HCT116 (cell line): ENCODE data around the gene USO1. TPM values are rescaled to one million over a fixed set of nuclear protein-coding genes. Genes with fewer than 3 reads are reported as not detected.

Experiments used
- ATAC-seq: fragments of 200-7000 bp; cut with Tn5 transposase; 2 replicates; pipeline ENCODE4 v1.9.1; 2020; ENCODE audit warnings: mild to moderate bottlenecking, moderate library complexity
- BruUV-seq: library from RNA; stranded (reverse); fragments of 400-500 nt; replicated peaks from 2 replicates; lab custom pipeline; 2021; lab: Mats Ljungman, UMichigan
- CTCF ChIA-PET: fragments of 300-600 bp; sonication (Branson Sonifier 250); formaldehyde crosslinking; loops from one replicate; lab custom pipeline; 2021; ENCODE audit warnings: antibody characterized with exemption; lab: Charles Lee
- POLR2A ChIA-PET: fragments of 300-600, 350-600 bp; sonication (Branson Sonifier 250); formaldehyde crosslinking; loops from one replicate; lab custom pipeline; 2021; ENCODE audit warnings: antibody characterized with exemption; lab: Charles Lee
- RAD21 ChIA-PET, 2 experiments: fragments of 300-600 bp; sonication (Branson Sonifier 250); formaldehyde crosslinking; loops; one replicate each; lab custom pipeline; 2023; ENCODE audit warnings: low total read pairs in 2 of 2; ENCODE audit not compliant: uncharacterized antibody in 2 of 2, unreplicated experiment in 2 of 2, low non-redundant PET in 1 of 2; lab: Charles Lee
- DNase-seq: peaks from one replicate; pipeline ENCODE4 v3.0.0-alpha.2; 2010; ENCODE audit warnings: low read depth, low spot score
- H2AFZ ChIP-seq: fragments of 200-600 bp; shearing (Covaris generic), sonication (generic); 2 replicates; pipeline ENCODE4 v1.6.1; 2017; ENCODE audit warnings: low read depth, mixed run types, mixed read lengths, antibody characterized with exemption, low read length; ENCODE audit not compliant: poor library complexity, severe bottlenecking
- H3K27ac ChIP-seq: 2 replicates; pipeline ENCODE4 v1.5.1; 2012; ENCODE audit warnings: low read depth, low read length
- H3K27me3 ChIP-seq: fragments of 200-600 bp; sonication (generic); 2 replicates; pipeline ENCODE4 v1.6.1; 2016; ENCODE audit warnings: mixed run types, low read length, mixed read lengths; ENCODE audit not compliant: insufficient read depth
- H3K36me3 ChIP-seq, 2 experiments: fragments of 200-500 bp in 1 of 2; fragments of 200-600 bp in 1 of 2; sonication (Bioruptor generic) in 1 of 2; sonication (generic) in 1 of 2; 2 replicates each; pipeline versions ENCODE4 v1.5.1 to v1.6.1; 2014 to 2016; ENCODE audit warnings: low read length in 2 of 2, inconsistent platforms in 1 of 2, mixed read lengths in 1 of 2, mixed run types in 1 of 2; ENCODE audit not compliant: insufficient read depth in 2 of 2, control insufficient read depth in 1 of 2
- H3K4me1 ChIP-seq, 2 experiments: fragments of 200-600 bp in 1 of 2; sonication (generic) in 1 of 2; 2 replicates each; pipeline versions ENCODE4 v1.5.1 to v1.6.1; 2012 to 2017; ENCODE audit warnings: low read length in 2 of 2, inconsistent platforms in 1 of 2, mild to moderate bottlenecking in 1 of 2, mixed read lengths in 1 of 2, mixed run types in 1 of 2, moderate library complexity in 1 of 2; ENCODE audit not compliant: insufficient read depth in 2 of 2, control insufficient read depth in 1 of 2
- H3K4me2 ChIP-seq: fragments of 200-600 bp; sonication (generic); 2 replicates; pipeline ENCODE4 v1.6.1; 2017; ENCODE audit warnings: mixed run types, low read length, mixed read lengths
- H3K4me3 ChIP-seq, 2 experiments: fragments of 200-600 bp in 1 of 2; sonication (generic) in 1 of 2; replicated peaks in 1 of 2; 2 replicates each; pipeline ENCODE4 v1.5.1; 2011 to 2016; ENCODE audit warnings: low read length in 2 of 2, control low read depth in 1 of 2, low read depth in 1 of 2, mild to moderate bottlenecking in 1 of 2, mixed read lengths in 1 of 2, mixed run types in 1 of 2
- H3K79me2 ChIP-seq: fragments of 200-600 bp; sonication (generic); 2 replicates; pipeline ENCODE4 v1.6.1; 2017; ENCODE audit warnings: mild to moderate bottlenecking, mixed run types, low read length, moderate library complexity, mixed read lengths; ENCODE audit not compliant: insufficient read depth
- H3K9ac ChIP-seq: fragments of 200-600 bp; sonication (generic); 2 replicates; pipeline ENCODE4 v1.6.1; 2016; ENCODE audit warnings: low read length, mixed read lengths
- H3K9me2 ChIP-seq: fragments of 200-600 bp; sonication (generic), shearing (Covaris generic); 2 replicates; pipeline ENCODE4 v1.6.1; 2017; ENCODE audit warnings: mixed run types, mild to moderate bottlenecking, moderate library complexity; ENCODE audit not compliant: insufficient read depth
- H3K9me3 ChIP-seq, 2 experiments: fragments of 200-500 bp in 1 of 2; fragments of 200-600 bp in 1 of 2; sonication (Bioruptor generic) in 1 of 2; sonication (generic) in 1 of 2; 2 replicates each; pipeline ENCODE4 v1.6.1; 2014 to 2017; ENCODE audit warnings: low read length in 2 of 2, mixed read lengths in 2 of 2, inconsistent platforms in 1 of 2, low read depth in 1 of 2, mild to moderate bottlenecking in 1 of 2, mixed run types in 1 of 2, moderate library complexity in 1 of 2; ENCODE audit not compliant: control insufficient read depth in 1 of 2, insufficient read depth in 1 of 2
- H4K20me1 ChIP-seq: fragments of 200-600 bp; sonication (generic), shearing (Covaris generic); 2 replicates; pipeline ENCODE4 v1.6.1; 2017; ENCODE audit warnings: mixed run types, mild to moderate bottlenecking, moderate library complexity; ENCODE audit not compliant: insufficient read depth
- ATF3 ChIP-seq: IDR thresholded peaks from 2 replicates; pipeline ENCODE4 v1.6.1; 2012
- CBX3 ChIP-seq: IDR thresholded peaks from 2 replicates; pipeline ENCODE4 v1.6.1; 2012; ENCODE audit warnings: low read depth
- EGR1 ChIP-seq: IDR thresholded peaks from 2 replicates; pipeline ENCODE4 v1.6.1; 2012; ENCODE audit warnings: low read depth
- ELF1 ChIP-seq: IDR thresholded peaks from 2 replicates; pipeline ENCODE4 v1.6.1; 2012; ENCODE audit warnings: low read depth, borderline replicate concordance
- EZH2phosphoT487 ChIP-seq: fragments of 200-600 bp; IDR thresholded peaks from 2 replicates; pipeline ENCODE4 v1.6.1; 2018; ENCODE audit warnings: antibody characterized with exemption, borderline replicate concordance
- POLR2A ChIP-seq: IDR thresholded peaks from 2 replicates; pipeline ENCODE4 v1.7.0; 2011; ENCODE audit warnings: borderline replicate concordance; ENCODE audit not compliant: insufficient read depth, insufficient read length; ENCODE audit errors: extremely low read depth
- POLR2AphosphoS5 ChIP-seq: IDR thresholded peaks from 2 replicates; pipeline ENCODE4 v1.6.1; 2011; ENCODE audit warnings: mild to moderate bottlenecking, low read depth, low read length, moderate library complexity
- REST ChIP-seq: IDR thresholded peaks from 2 replicates; pipeline ENCODE4 v1.6.1; 2012; ENCODE audit warnings: low read depth
- SIN3A ChIP-seq: IDR thresholded peaks from 2 replicates; pipeline ENCODE4 v1.6.1; 2012; ENCODE audit warnings: low read depth
- SRF ChIP-seq: IDR thresholded peaks from 2 replicates; pipeline ENCODE4 v1.6.1; 2012; ENCODE audit warnings: low read depth
- YY1 ChIP-seq: IDR thresholded peaks from 2 replicates; pipeline ENCODE4 v1.6.1; 2011; ENCODE audit warnings: low read length, low read depth, moderate library complexity, mild to moderate bottlenecking; ENCODE audit not compliant: insufficient replicate concordance; ENCODE audit errors: extremely low read depth
- ZFX ChIP-seq: fragments of 450-650 bp; IDR thresholded peaks from 2 replicates; pipeline ENCODE4 v1.6.1; 2017
- ZNF274 ChIP-seq: fragments of 200-500 bp; sonication (Bioruptor generic); IDR thresholded peaks from 2 replicates; pipeline ENCODE4 v1.6.1; 2014; ENCODE audit warnings: mild to moderate bottlenecking, low read depth, low read length, inconsistent platforms
- intact Hi-C: fragments of 100-400 bp; cut with micrococcal nuclease; formaldehyde crosslinking; loops from 2 replicates; pipeline ENCODE4 v1.10.0; 2022
- total RNA-seq: library from RNA; stranded (reverse); gene quantifications from one replicate; pipeline ENCODE4 v1.2.1, GENCODE V29; 2021; ENCODE audit not compliant: unreplicated experiment
- TF ChIP-seq, protein P1 (sequence below), 3 experiments: fragments of 200-600 bp in 1 of 3; sonication (generic) in 1 of 3; IDR thresholded peaks in 2 of 3; conservative IDR thresholded peaks in 1 of 3; 2 replicates each; pipeline ENCODE4 v1.5.1; 2012 to 2017; ENCODE audit warnings: low read depth in 2 of 3, low read length in 2 of 3, antibody characterized with exemption in 1 of 3, borderline replicate concordance in 1 of 3, control low read depth in 1 of 3, mild to moderate bottlenecking in 1 of 3, mixed read lengths in 1 of 3, mixed run types in 1 of 3, moderate library complexity in 1 of 3; ENCODE audit not compliant: insufficient read depth in 1 of 3

The USO1 gene
- total RNA-seq, 1 experiment from 2014 or later = 72.7 TPM

DNA sequence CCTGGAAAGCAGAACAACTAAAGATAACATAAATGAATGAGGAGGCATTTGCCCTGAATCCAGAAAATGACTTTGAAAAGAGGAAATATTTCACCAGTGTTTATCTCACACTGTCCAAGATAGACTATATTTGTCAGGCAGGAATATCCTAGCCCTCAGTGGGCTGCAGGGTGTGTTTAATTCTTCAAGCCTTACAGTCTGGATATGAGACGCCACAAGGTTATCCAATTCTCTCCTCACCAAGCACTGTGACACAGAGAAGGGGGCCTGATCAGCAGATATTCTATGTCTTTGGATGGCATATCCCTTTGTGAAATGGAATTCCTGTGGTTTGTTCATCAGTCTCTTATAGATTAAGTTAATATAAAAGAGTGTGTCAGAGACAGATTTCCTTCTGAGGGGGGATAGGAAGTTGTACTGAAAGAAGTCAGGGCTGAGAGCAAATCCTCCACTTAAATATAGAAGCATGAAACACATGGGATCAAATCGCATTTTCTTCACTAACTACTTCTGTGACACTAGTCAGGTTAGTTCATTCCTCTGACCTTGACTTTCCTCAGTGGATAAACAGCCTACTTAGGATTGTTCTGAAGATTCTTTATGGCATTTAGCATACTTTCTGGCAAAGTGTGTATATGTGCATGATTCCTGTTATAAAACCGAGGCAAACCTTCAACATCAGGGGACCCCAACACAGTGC is 44.4 kb upstream of the USO1 start:
- Histone ChIP-seq H3K4me2 (no peak overlapping the region), H2AFZ (no peak overlapping the region), H3K36me3 (no peaks in the 10 kb centered on the region), H3K27ac (no peak overlapping the region), H3K9me3 (no peaks in the 10 kb centered on the region), H4K20me1 (no peaks in the 10 kb centered on the region), H3K4me3 (no peak overlapping the region), H3K9ac (no peak overlapping the region), H3K79me2 (peaks cover 3% of the 10 kb centered on the region), H3K27me3 (no peaks in the 10 kb centered on the region), H3K9me2 (no peaks in the 10 kb centered on the region), H3K4me1 (no peaks in the 10 kb centered on the region)
- RAD21 ChIA-PET = no interaction called here
- no TSS peak for BruUV-seq
- intact Hi-C loops = no loop called here
- ATAC-seq = no peak
- DNase-seq = no peak
- no peak for TF ChIP-seq ATF3
- no peak for TF ChIP-seq EGR1
- CTCF ChIA-PET = no interaction called here
- POLR2A ChIA-PET = no interaction called here

- Histone ChIP-seq H3K27ac (no peak overlapping the region), H4K20me1 (no peaks in the 10 kb centered on the region), H3K9ac (no peak overlapping the region), H3K4me2 (no peak overlapping the region), H3K9me3 (no peaks in the 10 kb centered on the region), H2AFZ (no peak overlapping the region), H3K27me3 (no peaks in the 10 kb centered on the region), H3K9me2 (no peaks in the 10 kb centered on the region), H3K4me3 (no peak overlapping the region), H3K4me1 (no peaks in the 10 kb centered on the region), H3K79me2 (no peaks in the 10 kb centered on the region), H3K36me3 (no peaks in the 10 kb centered on the region)
- ATAC-seq = no peak
- DNase-seq = no peak
- intact Hi-C loops = no loop called here
- ChIA-PET POLR2A (no interaction called here), CTCF (interaction anchor here (1.1 kb wide), 1 partner anchor 41 kb away, joined by 4 read pairs; the partner anchor contains the start of gene USO1), RAD21 (no interaction called here)
- no TSS peak for BruUV-seq
- no peak for TF ChIP-seq ELF1
- TF ChIP-seq SIN3A = no peak
- TF ChIP-seq EZH2phosphoT487 = no peak
- no peak for TF ChIP-seq YY1
- no peak for TF ChIP-seq ZNF274
- TF ChIP-seq POLR2A = no peak
- TF ChIP-seq, protein P1, sequence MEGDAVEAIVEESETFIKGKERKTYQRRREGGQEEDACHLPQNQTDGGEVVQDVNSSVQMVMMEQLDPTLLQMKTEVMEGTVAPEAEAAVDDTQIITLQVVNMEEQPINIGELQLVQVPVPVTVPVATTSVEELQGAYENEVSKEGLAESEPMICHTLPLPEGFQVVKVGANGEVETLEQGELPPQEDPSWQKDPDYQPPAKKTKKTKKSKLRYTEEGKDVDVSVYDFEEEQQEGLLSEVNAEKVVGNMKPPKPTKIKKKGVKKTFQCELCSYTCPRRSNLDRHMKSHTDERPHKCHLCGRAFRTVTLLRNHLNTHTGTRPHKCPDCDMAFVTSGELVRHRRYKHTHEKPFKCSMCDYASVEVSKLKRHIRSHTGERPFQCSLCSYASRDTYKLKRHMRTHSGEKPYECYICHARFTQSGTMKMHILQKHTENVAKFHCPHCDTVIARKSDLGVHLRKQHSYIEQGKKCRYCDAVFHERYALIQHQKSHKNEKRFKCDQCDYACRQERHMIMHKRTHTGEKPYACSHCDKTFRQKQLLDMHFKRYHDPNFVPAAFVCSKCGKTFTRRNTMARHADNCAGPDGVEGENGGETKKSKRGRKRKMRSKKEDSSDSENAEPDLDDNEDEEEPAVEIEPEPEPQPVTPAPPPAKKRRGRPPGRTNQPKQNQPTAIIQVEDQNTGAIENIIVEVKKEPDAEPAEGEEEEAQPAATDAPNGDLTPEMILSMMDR (IDR thresholded peaks at IDR 0.05 in 2 of 3, conservative IDR thresholded peaks at IDR 0.05 in 1 of 3; ENCODE audit: borderline replicate concordance in 1 of 3, insufficient read depth in 1 of 3, low read depth in 2 of 3, low read length in 2 of 3) = no peak
- no peak for TF ChIP-seq SRF
- TF ChIP-seq POLR2AphosphoS5 = no peak
- no peak for TF ChIP-seq ZFX
- TF ChIP-seq REST = no peak
- no peak for TF ChIP-seq CBX3
These were observed 40.8 kb upstream of the USO1 start for GRCh38 chr4:75683482-75684155.
